PC-9 (cell line): ENCODE measurements around the gene TRA2B.

ENCODE experiments used
- CTCF ChIP-seq: fragments of 200-600 bp; sonication (generic); conservative IDR thresholded peaks from 2 replicates; pipeline ENCODE4 v1.6.1; 2017; ENCODE audit warnings: mixed run types, antibody characterized with exemption, mild to moderate bottlenecking, moderate library complexity
- EZH2 ChIP-seq: fragments of 200-600 bp; sonication (generic); IDR thresholded peaks from 2 replicates; pipeline ENCODE4 v1.8.0; 2017; ENCODE audit warnings: antibody characterized with exemption, low read depth

DNA sequence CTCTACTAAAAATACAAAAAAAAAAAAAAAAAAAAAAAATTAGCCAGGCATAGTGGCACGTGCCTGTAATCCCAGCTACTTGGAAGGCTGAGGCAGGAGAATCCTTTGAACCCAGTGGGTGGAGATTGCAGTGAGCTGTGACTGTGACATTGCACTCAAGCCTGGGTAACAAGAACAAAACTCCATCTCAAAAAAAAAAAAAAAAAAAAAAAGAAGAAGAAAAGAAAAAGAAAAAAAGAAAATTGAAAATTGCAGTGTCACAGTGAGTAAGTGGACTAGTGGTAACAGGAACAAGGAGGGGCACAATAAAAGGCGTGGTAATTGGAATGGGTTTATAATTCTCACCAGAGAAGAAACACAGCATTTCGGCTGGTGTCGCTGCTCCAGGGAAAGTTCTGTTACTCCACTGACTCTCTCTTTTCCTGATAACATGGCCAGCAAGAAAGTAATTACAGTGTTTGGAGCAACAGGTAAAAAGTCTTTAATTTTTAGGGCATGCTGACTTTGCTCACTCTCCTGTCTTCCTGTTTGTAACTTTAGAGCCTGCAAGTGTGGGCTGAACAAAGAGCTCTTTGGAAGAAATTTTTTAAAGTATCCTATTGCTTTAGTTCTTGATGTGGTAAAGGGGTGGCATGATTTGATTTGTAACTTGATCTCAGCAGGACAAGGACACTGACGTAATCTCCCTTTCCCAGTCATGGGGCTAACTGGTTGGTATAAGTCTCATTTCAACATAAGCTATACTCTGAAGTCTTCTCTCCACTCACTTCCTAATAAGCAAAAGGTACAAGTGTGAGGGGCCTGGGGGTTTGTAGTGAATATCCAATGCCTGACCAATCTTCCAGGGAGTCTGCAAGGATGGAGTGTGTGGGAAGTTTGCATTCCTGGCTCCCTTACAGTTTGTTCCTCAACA, 22.1 kb upstream of the TRA2B start:
- peak; percentile 11; the same call in 1 of the 2 replicates for TF ChIP-seq CTCF
- no peak for TF ChIP-seq EZH2
